Skin epidermis (tissue), 12 donors: ENCODE results near the gene RIF1.
"Not testable (repeated sequence)": the region's sequence is repeated elsewhere in the genome, so short reads cannot be mapped to it uniquely, and the experiment has no call there.

ENCODE experiments used
- H3K27ac ChIP-seq, 21 experiments: fragments of 200-600 bp; sonication (generic) in 11 of 21; one replicate each; pipeline ENCODE4 v1.5.0; 2020; ENCODE audit warnings: mild to moderate bottlenecking in 3 of 21, inconsistent platforms in 2 of 21, moderate library complexity in 2 of 21
- H3K4me3 ChIP-seq, 7 experiments: fragments of 200-600 bp; sonication (generic) in 2 of 7; one replicate each; pipeline ENCODE4 v1.5.0; 2020; ENCODE audit warnings: inconsistent platforms in 2 of 7, mild to moderate bottlenecking in 2 of 7, moderate library complexity in 1 of 7

RIF1 gene

GRCh38 chr2:151408788-151409600 is 708 bp upstream of the RIF1 start:
- peak overlapping the region in 6 of 7 experiments; percentile 57 to 100 (median 96) for H3K4me3 ChIP-seq
- H3K27ac ChIP-seq: peak overlapping the region in 13 of 21 experiments; percentile 79 to 98 (median 93)

- H3K27ac ChIP-seq: peak overlapping the region; percentile 78 to 98 (median 92)
- H3K4me3 ChIP-seq: peak overlapping the region; percentile 57 to 100 (median 96)
Measured at GRCh38 chr2:151410485-151410834, 758 bp downstream of the RIF1 start.

- Histone ChIP-seq H3K27ac (no peak overlapping the region), H3K4me3 (no peak overlapping the region)
Measured at GRCh38 chr2:151417650-151418049, 7.9 kb downstream of the RIF1 start.

GRCh38 chr2:151421681-151422080 is 12.0 kb downstream of the RIF1 start:
- not testable (repeated sequence) for H3K27ac ChIP-seq, H3K4me3 ChIP-seq

- H3K27ac ChIP-seq: peak overlapping the region in 1 of 21 experiments; percentile 3
- no peak overlapping the region for H3K4me3 ChIP-seq
Measured at GRCh38 chr2:151422917-151423439, 13.3 kb downstream of the RIF1 start.

GRCh38 chr2:151423760-151424159 is 14.1 kb downstream of the RIF1 start:
- Histone ChIP-seq H3K27ac (peak overlapping the region in 3 of 21 experiments; percentile 1 to 43 (median 5)), H3K4me3 (no peak overlapping the region)

- Histone ChIP-seq H3K4me3 (no peak overlapping the region), H3K27ac (no peak overlapping the region)
Measured at GRCh38 chr2:151437630-151438029, 27.9 kb downstream of the RIF1 start.

GRCh38 chr2:151438506-151438905 is 28.8 kb downstream of the RIF1 start:
- Histone ChIP-seq H3K27ac (no peak overlapping the region), H3K4me3 (no peak overlapping the region)

- Histone ChIP-seq H3K4me3 (no peak overlapping the region), H3K27ac (no peak overlapping the region)
Measured at GRCh38 chr2:151439127-151439526, 29.4 kb downstream of the RIF1 start.

- no peak overlapping the region for H3K4me3 ChIP-seq
- no peak overlapping the region for H3K27ac ChIP-seq
Measured at GRCh38 chr2:151459358-151459757, 49.7 kb downstream of the RIF1 start.

GRCh38 chr2:151465771-151466170 is 56.1 kb downstream of the RIF1 start:
- no peak overlapping the region for H3K27ac ChIP-seq
- H3K4me3 ChIP-seq: no peak overlapping the region

- Histone ChIP-seq H3K27ac (no peak overlapping the region), H3K4me3 (no peak overlapping the region)
Measured at GRCh38 chr2:151470556-151470955, 60.9 kb downstream of the RIF1 start.

GRCh38 chr2:151472966-151473365 is 63.3 kb downstream of the RIF1 start:
- Histone ChIP-seq H3K27ac (no peak overlapping the region), H3K4me3 (no peak overlapping the region)

- Histone ChIP-seq H3K27ac (no peak overlapping the region), H3K4me3 (no peak overlapping the region)
Measured at GRCh38 chr2:151475071-151475470, 65.4 kb downstream of the RIF1 start.

- Histone ChIP-seq H3K27ac (no peak overlapping the region), H3K4me3 (no peak overlapping the region)
Measured at GRCh38 chr2:151476287-151476686, 66.6 kb downstream of the RIF1 start.

GRCh38 chr2:151478011-151478410 is 68.3 kb downstream of the RIF1 start:
- Histone ChIP-seq H3K4me3 (no peak overlapping the region), H3K27ac (no peak overlapping the region)

GRCh38 chr2:151481744-151482143 is 72.0 kb downstream of the RIF1 start:
- H3K27ac ChIP-seq: no peak overlapping the region
- no peak overlapping the region for H3K4me3 ChIP-seq

- no peak overlapping the region for H3K27ac ChIP-seq
- H3K4me3 ChIP-seq: no peak overlapping the region
Measured at GRCh38 chr2:151482171-151482725, 72.5 kb downstream of the RIF1 start.

GRCh38 chr2:151483546-151483945 is 73.8 kb downstream of the RIF1 start:
- H3K27ac ChIP-seq: no peak overlapping the region
- no peak overlapping the region for H3K4me3 ChIP-seq

GRCh38 chr2:151484100-151484499 is 74.4 kb downstream of the RIF1 start:
- H3K27ac ChIP-seq: no peak overlapping the region
- H3K4me3 ChIP-seq: no peak overlapping the region

- Histone ChIP-seq H3K4me3 (no peak overlapping the region), H3K27ac (no peak overlapping the region)
Measured at GRCh38 chr2:151486053-151486452, 76.4 kb downstream of the RIF1 start.
